Left ventricle myocardium inferior (tissue), 1 donor: ENCODE measurements around the gene ZNF334. TPM values are rescaled to one million over a fixed set of nuclear protein-coding genes. Genes with fewer than 3 reads are reported as not detected.
A peak's percentile ranks its signal among the peaks of the same experiment; 100 is the strongest.

Source experiments
- DNase-seq: peaks from one replicate; pipeline ENCODE4 v3.0.0-alpha.2; 2020
- H3K27ac ChIP-seq: fragments of 200-600 bp; replicated peaks from 2 replicates; pipeline ENCODE4 v1.8.0; 2021
- H3K27me3 ChIP-seq: fragments of 200-600 bp; 2 replicates; pipeline ENCODE4 v1.8.0; 2021; ENCODE audit warnings: low read depth
- H3K36me3 ChIP-seq: fragments of 200-600 bp; 2 replicates; pipeline ENCODE4 v1.8.0; 2021
- H3K4me1 ChIP-seq: fragments of 200-600 bp; 2 replicates; pipeline ENCODE4 v1.8.0; 2021
- H3K4me3 ChIP-seq: fragments of 200-600 bp; 2 replicates; pipeline ENCODE4 v1.8.0; 2021; ENCODE audit warnings: mild to moderate bottlenecking, moderate library complexity
- H3K9me3 ChIP-seq: fragments of 200-600 bp; replicated peaks from 2 replicates; pipeline ENCODE4 v1.8.0; 2021
- intact Hi-C: fragments of 100-400 bp; cut with micrococcal nuclease; formaldehyde crosslinking; loops from one replicate; pipeline ENCODE4 v1.11.0; 2022
- total RNA-seq: library from RNA; stranded (reverse); fragmentation: NEBNext Ultra II Directional; extraction: Animal tissue kit (Norgen Biotek cat#: 25700); gene quantifications from one replicate; pipeline ENCODE4 v1.2.1, GENCODE V29; 2021
- TF ChIP-seq, protein P1 (sequence below): fragments of 200-600 bp; IDR thresholded peaks from 2 replicates; pipeline ENCODE4 v1.8.0; 2021; ENCODE audit warnings: antibody characterized with exemption, mild to moderate bottlenecking, borderline replicate concordance
- donor health status: DM: no; HTN: yes; CAD: no; lungs with severe emphysema.

ZNF334 gene
- total RNA-seq, 1 donor from 2014 or later: 0.71 TPM

DNA sequence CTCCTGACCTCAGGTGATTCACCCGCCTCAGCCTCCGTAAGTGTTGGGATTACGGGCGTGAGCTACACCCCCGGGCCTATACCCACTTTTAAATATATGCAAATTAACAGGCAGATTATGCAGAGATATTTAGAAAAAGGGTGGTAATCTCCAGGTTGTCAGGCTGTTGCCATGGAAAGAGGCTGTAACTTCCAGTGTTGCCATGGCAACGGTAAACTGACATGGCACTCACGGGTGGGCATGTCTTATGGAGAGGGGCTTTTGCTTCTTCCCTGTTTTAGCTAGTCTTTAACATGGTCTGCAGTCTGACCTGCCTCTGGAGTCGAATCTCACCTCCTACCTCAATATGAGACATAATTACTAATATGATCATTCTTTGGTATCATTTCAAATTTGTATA lies 44.9 kb downstream of the ZNF334 start:
- H3K9me3 ChIP-seq: no peaks in the 10 kb centered on the region
- no peaks in the 10 kb centered on the region for H3K36me3 ChIP-seq
- no peak overlapping the region for H3K27ac ChIP-seq
- H3K27me3 ChIP-seq: peaks cover 14% of the 10 kb centered on the region
- no peak overlapping the region for H3K4me3 ChIP-seq
- DNase-seq: no peak
- TF ChIP-seq, protein P1, sequence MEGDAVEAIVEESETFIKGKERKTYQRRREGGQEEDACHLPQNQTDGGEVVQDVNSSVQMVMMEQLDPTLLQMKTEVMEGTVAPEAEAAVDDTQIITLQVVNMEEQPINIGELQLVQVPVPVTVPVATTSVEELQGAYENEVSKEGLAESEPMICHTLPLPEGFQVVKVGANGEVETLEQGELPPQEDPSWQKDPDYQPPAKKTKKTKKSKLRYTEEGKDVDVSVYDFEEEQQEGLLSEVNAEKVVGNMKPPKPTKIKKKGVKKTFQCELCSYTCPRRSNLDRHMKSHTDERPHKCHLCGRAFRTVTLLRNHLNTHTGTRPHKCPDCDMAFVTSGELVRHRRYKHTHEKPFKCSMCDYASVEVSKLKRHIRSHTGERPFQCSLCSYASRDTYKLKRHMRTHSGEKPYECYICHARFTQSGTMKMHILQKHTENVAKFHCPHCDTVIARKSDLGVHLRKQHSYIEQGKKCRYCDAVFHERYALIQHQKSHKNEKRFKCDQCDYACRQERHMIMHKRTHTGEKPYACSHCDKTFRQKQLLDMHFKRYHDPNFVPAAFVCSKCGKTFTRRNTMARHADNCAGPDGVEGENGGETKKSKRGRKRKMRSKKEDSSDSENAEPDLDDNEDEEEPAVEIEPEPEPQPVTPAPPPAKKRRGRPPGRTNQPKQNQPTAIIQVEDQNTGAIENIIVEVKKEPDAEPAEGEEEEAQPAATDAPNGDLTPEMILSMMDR: no peak
- intact Hi-C loops: no loop called here
- no peaks in the 10 kb centered on the region for H3K4me1 ChIP-seq

DNA sequence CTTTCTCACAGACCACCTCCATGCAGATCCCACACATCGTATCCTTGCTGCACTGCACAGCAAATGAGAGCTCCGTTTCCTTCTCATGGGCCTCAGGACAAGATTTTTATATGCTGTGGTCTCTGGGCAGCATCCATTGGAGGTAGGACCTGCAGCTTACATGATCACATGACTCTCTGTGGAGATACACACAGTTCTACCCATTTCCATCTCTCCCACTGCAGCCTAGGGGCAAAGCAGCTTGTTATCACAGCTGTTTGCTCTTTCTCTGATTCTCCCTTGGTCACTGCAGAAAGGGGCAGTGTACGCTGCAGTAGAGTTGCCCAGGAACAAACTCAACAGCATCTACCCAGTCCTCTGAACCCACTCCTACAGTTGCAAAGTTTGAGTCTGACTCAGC lies 48.9 kb downstream of the ZNF334 start:
- H3K27ac ChIP-seq: no peak overlapping the region
- intact Hi-C loops: no loop called here
- TF ChIP-seq, protein P1: no peak

DNA sequence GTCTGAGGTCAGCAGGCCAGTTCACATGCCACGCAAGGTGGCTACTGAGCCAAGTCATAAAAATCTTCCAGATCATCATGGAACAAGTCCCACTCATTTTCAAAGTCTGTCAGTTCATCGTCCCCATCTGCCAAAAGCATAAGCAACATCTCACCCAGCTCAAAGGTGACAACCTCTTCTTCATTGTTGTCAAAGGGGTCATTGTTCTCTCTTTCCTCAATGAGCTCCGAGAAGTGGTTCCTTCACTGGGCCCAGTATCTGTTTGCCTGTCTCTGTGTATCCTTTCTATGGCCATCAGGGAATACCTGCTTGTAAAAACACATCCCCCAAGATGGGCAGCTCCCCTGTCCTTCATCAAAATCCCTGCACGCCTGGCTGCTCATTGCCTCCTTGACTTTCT lies 49.5 kb downstream of the ZNF334 start:
- H3K9me3 ChIP-seq: no peaks in the 10 kb centered on the region
- TF ChIP-seq, protein P1: no peak
- intact Hi-C loops: no loop called here
- H3K36me3 ChIP-seq: no peaks in the 10 kb centered on the region
- H3K4me1 ChIP-seq: peaks cover 7% of the 10 kb centered on the region
- peaks cover 32% of the 10 kb centered on the region for H3K27me3 ChIP-seq
- no peak overlapping the region for H3K4me3 ChIP-seq
- no peak for DNase-seq
- no peak overlapping the region for H3K27ac ChIP-seq

More for the DNA sequence above, 48.9 kb downstream of the ZNF334 start:
- peaks cover 1% of the 10 kb centered on the region for H3K4me1 ChIP-seq
- H3K36me3 ChIP-seq: no peaks in the 10 kb centered on the region
- H3K4me3 ChIP-seq: no peak overlapping the region
- no peak for DNase-seq
- peaks cover 26% of the 10 kb centered on the region for H3K27me3 ChIP-seq
- H3K9me3 ChIP-seq: no peaks in the 10 kb centered on the region

DNA sequence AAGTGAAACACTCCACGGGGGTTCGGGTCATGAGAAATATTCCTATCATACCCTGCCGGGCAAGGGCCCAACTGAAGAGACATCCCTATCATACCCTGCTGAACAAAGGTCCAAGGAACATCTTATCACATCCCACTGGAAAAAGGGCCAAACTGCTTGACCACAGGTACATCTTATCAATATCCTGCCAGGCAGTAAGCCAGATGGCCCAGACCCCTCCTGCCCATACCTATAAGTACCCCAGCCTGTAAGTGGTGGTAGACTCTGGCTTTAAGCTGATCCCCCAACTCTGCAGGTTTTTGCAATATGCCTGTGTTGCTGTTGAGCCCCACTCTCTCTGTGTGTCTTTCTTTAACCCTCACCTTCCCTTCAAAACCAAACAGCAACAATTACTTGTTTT lies 51.6 kb downstream of the ZNF334 start:
- DNase-seq: no peak
- H3K4me3 ChIP-seq: no peak overlapping the region
- no peak overlapping the region for H3K27ac ChIP-seq
- H3K4me1 ChIP-seq: peaks cover 10% of the 10 kb centered on the region
- no peaks in the 10 kb centered on the region for H3K36me3 ChIP-seq
- intact Hi-C loops: no loop called here
- H3K27me3 ChIP-seq: peaks cover 52% of the 10 kb centered on the region
- H3K9me3 ChIP-seq: peaks cover 4% of the 10 kb centered on the region
- TF ChIP-seq, protein P1: no peak

DNA sequence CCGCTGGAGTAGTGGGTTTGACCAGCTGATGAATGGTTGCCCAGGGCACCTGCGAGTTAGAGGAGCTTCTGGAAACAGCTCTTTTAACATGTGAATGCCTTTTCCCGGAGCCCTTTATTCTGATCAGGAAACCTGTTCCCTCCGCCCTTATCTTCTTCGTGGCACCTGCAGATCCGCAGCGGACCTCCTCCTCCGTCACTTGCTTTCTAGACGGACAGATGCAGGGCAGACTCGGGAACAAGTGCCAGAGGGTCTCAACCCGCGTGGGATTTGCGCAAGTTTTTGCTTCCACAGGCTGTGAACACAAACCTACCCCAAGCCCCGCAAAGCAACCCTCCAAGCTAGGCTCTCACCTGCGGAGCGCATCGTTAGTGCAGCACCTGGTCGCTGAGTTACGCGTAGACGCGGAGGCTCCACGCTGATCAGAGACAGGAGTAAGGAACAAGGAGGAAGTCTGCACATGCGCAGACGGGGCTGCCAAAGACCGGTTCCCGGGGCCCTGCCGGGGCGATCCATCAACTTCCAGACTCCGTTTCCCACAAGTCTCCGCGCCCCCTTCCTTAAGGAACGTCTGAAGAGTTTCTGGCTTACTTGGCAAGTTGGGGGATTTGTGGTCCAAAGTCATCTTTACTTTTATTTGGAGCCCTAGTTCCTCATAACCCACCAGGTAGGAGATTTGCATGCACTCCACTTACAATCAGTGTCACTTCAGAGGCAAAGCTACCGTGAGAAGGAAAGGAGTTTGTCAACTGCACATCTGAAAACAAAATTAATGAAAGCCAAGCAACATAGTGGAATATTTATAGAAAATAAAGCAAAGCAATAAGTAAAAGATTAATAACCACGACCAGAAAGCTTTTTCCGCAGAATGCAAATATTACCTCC lies 54.3 kb downstream of the ZNF334 start:
- Histone ChIP-seq H3K4me1 (peaks cover 10% of the 10 kb centered on the region), H3K4me3 (peak overlapping the region; percentile 48), H3K27me3 (peaks cover 52% of the 10 kb centered on the region), H3K36me3 (no peaks in the 10 kb centered on the region), H3K27ac (no peak overlapping the region), H3K9me3 (peaks cover 22% of the 10 kb centered on the region)
- TF ChIP-seq, protein P1: no peak
- intact Hi-C loops: no loop called here
- DNase-seq: peak; percentile 21
